ENCODE results near the gene PFKFB3.
"Not testable (repeated sequence)": the region's sequence is repeated elsewhere in the genome, so short reads cannot be mapped to it uniquely, and the experiment has no call there.

Gene PFKFB3

GRCh38 chr10:6202684-6203330, at the start of gene PFKFB3:
TSS of gene PFKFB3 (plus strand) at chr10:6202932. CDS start at chr10:6203261, 329 bp downstream.
- DNase-seq: peak; percentile 91

GRCh38 chr10:6153845-6154244, 48.9 kb upstream of the PFKFB3 start:
- DNase-seq: no peak

- DNase-seq: no peak
Observed at GRCh38 chr10:6154566-6154965, 48.2 kb upstream of the PFKFB3 start.

GRCh38 chr10:6158276-6158675, 44.5 kb upstream of the PFKFB3 start:
- no peak for DNase-seq

- no peak for DNase-seq
Observed at GRCh38 chr10:6161921-6162320, 40.8 kb upstream of the PFKFB3 start.

- DNase-seq: no peak
Observed at GRCh38 chr10:6162589-6163356, 40.0 kb upstream of the PFKFB3 start.

GRCh38 chr10:6163364-6164270, 39.1 kb upstream of the PFKFB3 start:
- DNase-seq: peak; percentile 86 to 88

- DNase-seq: no peak
Observed at GRCh38 chr10:6164271-6165095, 38.2 kb upstream of the PFKFB3 start.

- no peak for DNase-seq
Observed at GRCh38 chr10:6165221-6165725, 37.5 kb upstream of the PFKFB3 start.

GRCh38 chr10:6165933-6166332, 36.8 kb upstream of the PFKFB3 start:
- DNase-seq: not testable (repeated sequence)

GRCh38 chr10:6167456-6167855, 35.3 kb upstream of the PFKFB3 start:
- DNase-seq: no peak

GRCh38 chr10:6168084-6168483, 34.6 kb upstream of the PFKFB3 start:
- DNase-seq: no peak

- no peak for DNase-seq
Observed at GRCh38 chr10:6170638-6171037, 32.1 kb upstream of the PFKFB3 start.

- peak in 1 of 2 experiments; percentile 15 for DNase-seq
Observed at GRCh38 chr10:6171881-6172695, 30.6 kb upstream of the PFKFB3 start.

GRCh38 chr10:6173203-6173602, 29.5 kb upstream of the PFKFB3 start:
- peak; percentile 32 to 42 for DNase-seq

- no peak for DNase-seq
Observed at GRCh38 chr10:6174201-6174874, 28.4 kb upstream of the PFKFB3 start.

GRCh38 chr10:6175329-6176055, 27.2 kb upstream of the PFKFB3 start:
- no peak for DNase-seq

- DNase-seq: no peak
Observed at GRCh38 chr10:6176691-6177231, 26.0 kb upstream of the PFKFB3 start.

GRCh38 chr10:6177880-6178281, 24.9 kb upstream of the PFKFB3 start:
- DNase-seq: no peak

GRCh38 chr10:6178581-6178980, 24.2 kb upstream of the PFKFB3 start:
- DNase-seq: no peak

Data from activated CD4-positive, alpha-beta T cell treated with anti-CD3 and anti-CD28 coated beads, Interleukin-2, amount 50 U/mL, for 4 hours (primary cell).